K562 (cell line): ENCODE measurements around the gene ZDHHC1. TPM values are rescaled to one million over a fixed set of nuclear protein-coding genes. Genes with fewer than 3 reads are reported as not detected.

Experiments used
- ATAC-seq: fragments of 200-7000 bp; cut with Tn5 transposase; 3 replicates; pipeline ENCODE4 v1.9.1; 2020; ENCODE audit warnings: moderate library complexity
- BruUV-seq: library from RNA; stranded (reverse); fragments of 400-500 nt; replicated peaks from 2 replicates; lab custom pipeline; 2021; lab: Mats Ljungman, UMichigan
- CTCF ChIA-PET: fragments of 300-600 bp; formaldehyde crosslinking; extraction: SDS; loops from one replicate; lab custom pipeline; 2021; ENCODE audit warnings: low intra/inter-chr PET ratio; lab: Yijun Ruan, JAX
- POLR2A ChIA-PET: fragments of 300-600, 350-650 bp; sonication (Branson Sonifier 250); formaldehyde crosslinking; extraction: SDS; loops from one replicate; lab custom pipeline; 2021; ENCODE audit warnings: antibody characterized with exemption, inconsistent platforms; lab: Yijun Ruan, JAX
- DNase-seq, 4 experiments: peaks; one replicate each; pipeline versions ENCODE4 v3.0.0 to v3.0.0-alpha.2; 2011 to 2018; ENCODE audit warnings: low spot score in 3 of 4, mixed read lengths in 3 of 4; ENCODE audit errors: extremely low read depth in 1 of 4
- FAIRE-seq: peaks from 2 replicates; lab custom pipeline; 2011; peaks lifted over from hg19 to GRCh38; lab: Jason Lieb, UNC
- H2AFZ ChIP-seq: 2 replicates; pipeline ENCODE4 v1.6.0; 2011; ENCODE audit warnings: low read depth, low read length, control low read depth, inconsistent platforms
- H3K27ac ChIP-seq: fragments of 200-600 bp; 3 replicates; pipeline ENCODE4 v1.8.0; 2011; ENCODE audit warnings: low read depth, mild to moderate bottlenecking, control low read depth, inconsistent platforms, low read length, moderate library complexity, mixed read lengths; ENCODE audit errors: extremely low read depth
- H3K27me3 ChIP-seq, 2 experiments: fragments of 300-600 bp in 1 of 2; 2 replicates in 1 of 2; 3 replicates in 1 of 2; pipeline versions ENCODE4 v1.6.0 to v1.8.0; 2011; ENCODE audit warnings: inconsistent platforms in 2 of 2, low read length in 2 of 2, mild to moderate bottlenecking in 1 of 2, mixed read lengths in 1 of 2, moderate library complexity in 1 of 2; ENCODE audit not compliant: control insufficient read depth in 2 of 2, insufficient read depth in 2 of 2
- H3K36me3 ChIP-seq: fragments of 300-600 bp; 3 replicates; pipeline ENCODE4 v1.8.0; 2011; ENCODE audit warnings: mild to moderate bottlenecking, low read length, inconsistent platforms; ENCODE audit not compliant: control insufficient read depth, insufficient read depth
- H3K4me1 ChIP-seq, 2 experiments: fragments of 200-600 bp in 1 of 2; replicated peaks in 1 of 2; 2 replicates in 1 of 2; 3 replicates in 1 of 2; pipeline versions ENCODE4 v1.5.1 to v1.8.0; 2011; ENCODE audit warnings: inconsistent platforms in 2 of 2, low read length in 2 of 2, mild to moderate bottlenecking in 1 of 2, mixed read lengths in 1 of 2, moderate library complexity in 1 of 2; ENCODE audit not compliant: control insufficient read depth in 2 of 2, insufficient read depth in 2 of 2
- H3K4me2 ChIP-seq: 2 replicates; pipeline ENCODE4 v1.6.1; 2011; ENCODE audit warnings: low read length, control low read depth, inconsistent platforms, mixed read lengths; ENCODE audit not compliant: insufficient read depth
- H3K4me3 ChIP-seq: fragments of 200-600 bp; sonication (generic), shearing (Covaris generic); 2 replicates; pipeline ENCODE4 v1.5.1; 2016; ENCODE audit warnings: control low read depth, inconsistent platforms
- H3K79me2 ChIP-seq: fragments of 200-600 bp; 3 replicates; pipeline ENCODE4 v1.8.0; 2011; ENCODE audit warnings: low read length, inconsistent platforms; ENCODE audit not compliant: control insufficient read depth, insufficient read depth
- H3K9ac ChIP-seq, 2 experiments: 2 replicates each; pipeline versions ENCODE4 v1.6.0 to v1.6.1; 2011; ENCODE audit warnings: low read depth in 2 of 2, low read length in 2 of 2, control low read depth in 1 of 2, inconsistent platforms in 1 of 2, mild to moderate bottlenecking in 1 of 2, mixed read lengths in 1 of 2; ENCODE audit not compliant: insufficient read depth in 1 of 2
- H3K9me1 ChIP-seq: one replicate; pipeline ENCODE4 v1.6.0; 2011; ENCODE audit warnings: inconsistent platforms, mild to moderate bottlenecking, low read length, moderate library complexity; ENCODE audit not compliant: control insufficient read depth, insufficient read depth
- H3K9me3 ChIP-seq: replicated peaks from 2 replicates; pipeline ENCODE4 v1.5.1; 2011; ENCODE audit warnings: low read depth, low read length, inconsistent platforms; ENCODE audit not compliant: control insufficient read depth, insufficient read depth
- H4K20me1 ChIP-seq: replicated peaks from 2 replicates; pipeline ENCODE4 v1.6.1; 2011; ENCODE audit warnings: low read length, inconsistent platforms, mixed read lengths; ENCODE audit not compliant: control insufficient read depth, insufficient read depth
- CC2D1A ChIP-seq: fragments of 450-650 bp; IDR thresholded peaks from 2 replicates; pipeline ENCODE4 v1.6.1; 2017; ENCODE audit warnings: mild to moderate bottlenecking
- CGGBP1 ChIP-seq: fragments of 250-450 bp; sonication (Bioruptor Pico); IDR thresholded peaks from 2 replicates; pipeline ENCODE4 v1.9.0; 2021; ENCODE audit warnings: mild to moderate bottlenecking
- ETV6 ChIP-seq, 3 experiments: fragments of 150-350 bp in 1 of 3; sonication (generic) in 1 of 3; formaldehyde crosslinking in 1 of 3; IDR thresholded peaks; 2 replicates each; pipeline versions ENCODE4 v1.6.1 to v1.8.0; 2014 to 2022; ENCODE audit warnings: borderline replicate concordance in 2 of 3, low read depth in 2 of 3, antibody characterized with exemption in 1 of 3, low read length in 1 of 3, mild to moderate bottlenecking in 1 of 3, missing genetic modification reagents in 1 of 3
- FOXJ3 ChIP-seq: sonication (generic); formaldehyde crosslinking; IDR thresholded peaks from 2 replicates; pipeline ENCODE4 v1.4.0; 2020; ENCODE audit warnings: mild to moderate bottlenecking, missing genetic modification reagents
- FOXM1 ChIP-seq, 2 experiments: fragments of 450-650 bp in 1 of 2; sonication (generic) in 1 of 2; formaldehyde crosslinking in 1 of 2; IDR thresholded peaks; 2 replicates each; pipeline versions ENCODE4 v1.6.1 to v1.9.0; 2017 to 2022; ENCODE audit warnings: low read depth in 2 of 2, mild to moderate bottlenecking in 2 of 2, missing genetic modification reagents in 1 of 2, moderate library complexity in 1 of 2
- HMG20B ChIP-seq: fragments of 250-450 bp; sonication (Bioruptor Pico); IDR thresholded peaks from 2 replicates; pipeline ENCODE4 v1.5.0; 2021; ENCODE audit warnings: mild to moderate bottlenecking
- MAZ ChIP-seq, 2 experiments: fragments of 450-650 bp in 1 of 2; sonication (generic) in 1 of 2; formaldehyde crosslinking; IDR thresholded peaks in 1 of 2; conservative IDR thresholded peaks in 1 of 2; 2 replicates each; pipeline versions ENCODE4 v1.4.0 to v1.5.0; 2020; ENCODE audit warnings: mild to moderate bottlenecking in 1 of 2, missing genetic modification reagents in 1 of 2
- MBD2 ChIP-seq: sonication (generic); IDR thresholded peaks from 2 replicates; pipeline ENCODE4 v1.6.1; 2016; ENCODE audit warnings: low read depth, borderline replicate concordance
- MTF1 ChIP-seq: fragments of 250-450 bp; sonication (Bioruptor Pico); IDR thresholded peaks from 2 replicates; pipeline ENCODE4 v1.9.0; 2021; ENCODE audit warnings: moderate library complexity, mild to moderate bottlenecking, inconsistent platforms, borderline replicate concordance
- NFE2 ChIP-seq: IDR thresholded peaks from 2 replicates; pipeline ENCODE4 v1.6.1; 2014; ENCODE audit warnings: antibody characterized with exemption, low read depth
- PPARD ChIP-seq: fragments of 250-450 bp; sonication (Bioruptor Pico); IDR thresholded peaks from 2 replicates; pipeline ENCODE4 v1.8.0; 2022; ENCODE audit warnings: inconsistent platforms, mild to moderate bottlenecking, moderate library complexity
- SMC3 ChIP-seq: conservative IDR thresholded peaks from 2 replicates; pipeline ENCODE4 v1.6.1; 2011; ENCODE audit warnings: low read depth, low read length, improper control_type of control experiment; ENCODE audit not compliant: insufficient read depth
- SRSF1 ChIP-seq: fragments of 200-400 bp; formaldehyde crosslinking; IDR thresholded peaks from 2 replicates; pipeline ENCODE4 v1.6.1; 2017; ENCODE audit warnings: mild to moderate bottlenecking, low read depth, low read length, moderate library complexity
- STAT5A ChIP-seq: IDR thresholded peaks from 2 replicates; pipeline ENCODE4 v1.6.1; 2012; ENCODE audit warnings: low read length, inconsistent platforms, borderline replicate concordance
- TEAD1 ChIP-seq, 2 experiments: fragments of 450-650 bp in 1 of 2; sonication (generic) in 1 of 2; formaldehyde crosslinking; IDR thresholded peaks; 2 replicates each; pipeline versions ENCODE4 v1.4.0 to v1.8.0; 2020 to 2022; ENCODE audit warnings: mild to moderate bottlenecking in 2 of 2, missing genetic modification reagents in 1 of 2
- TFAM ChIP-seq: fragments of 250-450 bp; sonication (Bioruptor Pico); conservative IDR thresholded peaks from 2 replicates; pipeline ENCODE4 v1.5.0; 2021; ENCODE audit warnings: mild to moderate bottlenecking, moderate library complexity
- THAP7 ChIP-seq: fragments of 250-450 bp; sonication (Bioruptor Pico); IDR thresholded peaks from 2 replicates; pipeline ENCODE4 v1.5.0; 2021
- ZNF143 ChIP-seq: sonication (generic); formaldehyde crosslinking; IDR thresholded peaks from 2 replicates; pipeline ENCODE4 v1.9.0; 2022; ENCODE audit warnings: mild to moderate bottlenecking, missing genetic modification reagents
- ZNF282 ChIP-seq: sonication (generic); formaldehyde crosslinking; IDR thresholded peaks from 2 replicates; pipeline ENCODE4 v1.8.1; 2023; ENCODE audit warnings: missing genetic modification reagents
- ZNF589 ChIP-seq: fragments of 200-800 bp; sonication (Bioruptor generic); IDR thresholded peaks from 2 replicates; pipeline ENCODE4 v1.6.1; 2016; ENCODE audit warnings: low read depth, missing genetic modification characterization, missing compliant biosample characterization
- ZNF778 ChIP-seq: fragments of 450-650 bp; formaldehyde crosslinking; IDR thresholded peaks from 2 replicates; pipeline ENCODE4 v1.4.0; 2020; ENCODE audit warnings: mild to moderate bottlenecking, moderate library complexity
- WGBS: fragments of 100-300 bp; shearing (Covaris generic); methylation state at CpG from one replicate; pipeline ENCODE4 v1.1.6; 2016; ENCODE audit warnings: low coverage, mixed read lengths; ENCODE audit not compliant: insufficient coverage; ENCODE audit errors: missing lambda C conversion rate; 5-methylcytosine and 5-hydroxymethylcytosine counted together
- in situ Hi-C: fragments of 300-500 bp; cut with MboI; formaldehyde crosslinking; loops from 4 replicates; pipeline ENCODE4 v1.15.0; 2018; ENCODE audit warnings: inconsistent platforms, mixed read lengths
- intact Hi-C: fragments of 100-400 bp; cut with micrococcal nuclease; formaldehyde crosslinking; loops from 2 replicates; pipeline ENCODE4 v1.14.2; 2022
- polyA plus RNA-seq, 8 experiments: library from polyadenylated mRNA; depleted of rRNA in 4 of 8; stranded (reverse) in 5 of 8; unstranded in 3 of 8; fragments of >200 nt; fragmentation: Nextera tagmentation in 2 of 8; fragmentation: Illumina TruSeq in 1 of 8; extraction: Ambion mirVana in 2 of 8; extraction: Trizol in 1 of 8; gene quantifications; 2 replicates each; pipeline versions ENCODE4 v1.2.1 to v1.2.3, GENCODE V29; 2011 to 2014; ENCODE audit warnings: inconsistent platforms in 1 of 8, missing spikeins in 1 of 8
- total RNA-seq, 7 experiments: library from RNA; depleted of rRNA in 6 of 7; stranded (reverse); fragments of >200 nt in 6 of 7; fragmentation: Illumina TruSeq in 2 of 7; extraction: Trizol in 2 of 7; gene quantifications; 2 replicates each; pipeline versions ENCODE4 v1.2.1 to v1.2.3, GENCODE V29; 2011 to 2021; ENCODE audit warnings: low replicate concordance in 1 of 7

The ZDHHC1 gene
- total and polyA plus RNA-seq, 9 of the 15 experiments (the other 6 are each of a cell fraction or from before 2014, with no cell fraction given): 0.06 to 0.77 (median 0.25) TPM; not detected in 4

DNA sequence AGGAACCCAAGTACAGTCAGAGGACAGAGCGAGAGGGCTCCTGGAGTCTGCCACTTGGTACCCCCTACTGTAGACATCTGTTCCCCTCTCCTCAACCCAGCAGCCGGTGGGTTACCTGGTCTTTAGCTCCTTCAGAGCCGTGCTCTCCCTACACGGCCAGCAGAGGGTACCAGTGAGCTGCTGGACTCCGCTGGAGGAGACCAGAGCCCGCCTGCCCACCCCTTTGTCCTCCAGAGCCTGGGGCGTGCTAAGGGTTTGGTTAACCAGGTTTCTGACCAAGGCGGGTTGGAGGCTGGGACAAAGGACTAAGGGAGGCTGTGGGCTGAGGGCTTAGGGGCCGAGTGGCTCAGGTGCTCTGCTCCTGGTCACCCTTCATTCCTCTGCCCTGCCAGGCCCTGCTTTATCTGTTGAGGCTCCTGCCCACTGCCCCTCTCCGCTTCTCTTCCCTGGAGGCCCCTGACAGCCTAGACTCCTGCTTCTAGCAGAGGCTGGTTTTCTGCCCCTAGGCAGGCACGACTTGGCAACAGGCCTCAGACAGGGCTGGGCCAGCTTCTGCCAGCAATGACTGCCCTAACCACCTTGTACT, 12.0 kb upstream of the ZDHHC1 start (continued):
- peak; percentile 94 for TF ChIP-seq SMC3
- TF ChIP-seq CC2D1A: peak; percentile 69
- no peak for TF ChIP-seq FOXM1 (IDR thresholded peaks at IDR 0.05; ENCODE audit: low read depth)
- no peak for TF ChIP-seq FOXM1 (CRISPR knock-in tag; IDR thresholded peaks at IDR 0.05; ENCODE audit: low read depth)

DNA sequence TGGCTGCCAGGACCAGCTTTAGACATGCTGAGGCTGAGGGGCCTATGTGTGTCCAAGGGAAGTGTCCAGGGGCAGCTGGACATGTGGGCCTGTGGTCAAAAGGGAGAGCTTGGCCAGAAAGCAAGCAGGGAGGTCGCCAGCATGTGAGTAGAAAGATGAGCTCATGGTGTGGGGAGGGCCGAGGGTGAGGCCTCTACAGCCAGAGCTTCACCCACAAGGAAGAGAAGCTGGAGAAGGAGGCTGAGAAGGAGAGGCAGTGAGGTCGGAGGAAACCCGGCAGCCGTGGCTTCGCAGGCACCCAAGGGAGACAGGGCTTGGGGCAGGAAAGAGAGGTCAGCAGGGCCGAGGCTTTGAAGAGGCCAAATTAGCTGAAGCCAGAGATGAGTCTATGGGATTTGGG, 10.7 kb upstream of the ZDHHC1 start:
- intact Hi-C loops (loop anchor here (10.0 kb wide), 1 partner anchor 88 kb away; no protein-coding TSS in a partner anchor), in situ Hi-C loops (no loop called here)
- H3K9ac ChIP-seq: no peak overlapping the region
- DNase-seq (no peak), ATAC-seq (no peak), FAIRE-seq (no peak)
- H3K27ac ChIP-seq: no peak overlapping the region
- H3K9me3 ChIP-seq: no peaks in the 10 kb centered on the region
- H3K4me2 ChIP-seq: no peak overlapping the region
- H2AFZ ChIP-seq: no peak overlapping the region
- H3K9me1 ChIP-seq: no peaks in the 10 kb centered on the region
- CTCF ChIA-PET: interaction anchor here (1.1 kb wide), 1 partner anchor 94 kb away, joined by 3 read pairs; no protein-coding TSS in a partner anchor
- peaks cover 0 to 11% of the 10 kb centered on the region in 2 experiments; a peak in 1 of 5 replicates for H3K27me3 ChIP-seq
- no peak overlapping the region for H3K4me3 ChIP-seq
- no peaks in the 10 kb centered on the region for H3K36me3 ChIP-seq
- 6% methylated on average over 7 of the region's 7 CpGs for WGBS
- POLR2A ChIA-PET: interaction anchor here (0.5 to 3.0 kb wide), 3 partner anchors 9 to 54 kb away, joined by 3 to 12 read pairs (median 3); no protein-coding TSS in a partner anchor
- BruUV-seq: no TSS peak
- peaks cover 13% of the 10 kb centered on the region; the same call in 1 of the 2 replicates for H4K20me1 ChIP-seq
- H3K79me2 ChIP-seq: no peaks in the 10 kb centered on the region
- peaks cover 7 to 22% of the 10 kb centered on the region in 2 experiments; a peak in 4 of 5 replicates for H3K4me1 ChIP-seq
- no peak for TF ChIP-seq ZNF589
- no peak for TF ChIP-seq HMG20B (CRISPR knock-in tag)
- TF ChIP-seq FOXJ3 (CRISPR knock-in tag): no peak
- TF ChIP-seq PPARD (CRISPR knock-in tag): no peak
- no peak for TF ChIP-seq ZNF778
- no peak for TF ChIP-seq TEAD1 (CRISPR knock-in tag; IDR thresholded peaks at IDR 0.05)
- TF ChIP-seq MAZ (CRISPR knock-in tag; conservative IDR thresholded peaks at IDR 0.05 in 1 of 2, IDR thresholded peaks at IDR 0.05 in 1 of 2): no peak
- TF ChIP-seq ZNF282 (CRISPR knock-in tag): no peak
- TF ChIP-seq NFE2: no peak
- TF ChIP-seq MBD2: no peak
- TF ChIP-seq ETV6 (IDR thresholded peaks at IDR 0.05; ENCODE audit: borderline replicate concordance in 1 of 2, low read depth in 2 of 2, low read length in 1 of 2): no peak
- TF ChIP-seq ETV6 (CRISPR knock-in tag; IDR thresholded peaks at IDR 0.05; ENCODE audit: borderline replicate concordance): no peak
- no peak for TF ChIP-seq TFAM (CRISPR knock-in tag)
- no peak for TF ChIP-seq THAP7 (CRISPR knock-in tag)
- no peak for TF ChIP-seq SRSF1
- no peak for TF ChIP-seq CGGBP1 (CRISPR knock-in tag)
- no peak for TF ChIP-seq ZNF143
- TF ChIP-seq MTF1 (CRISPR knock-in tag): no peak
- no peak for TF ChIP-seq STAT5A
